GM03348 (cell line): ENCODE results near the gene TBC1D10A.
A peak's percentile ranks its signal among the peaks of the same experiment; 100 is the strongest.
"Not testable (repeated sequence)": the region's sequence is repeated elsewhere in the genome, so short reads cannot be mapped to it uniquely, and the experiment has no call there.

ENCODE experiments used
- DNase-seq: peaks from one replicate; pipeline ENCODE4 v3.0.0; 2012; ENCODE audit warnings: low spot score

Gene TBC1D10A

DNA sequence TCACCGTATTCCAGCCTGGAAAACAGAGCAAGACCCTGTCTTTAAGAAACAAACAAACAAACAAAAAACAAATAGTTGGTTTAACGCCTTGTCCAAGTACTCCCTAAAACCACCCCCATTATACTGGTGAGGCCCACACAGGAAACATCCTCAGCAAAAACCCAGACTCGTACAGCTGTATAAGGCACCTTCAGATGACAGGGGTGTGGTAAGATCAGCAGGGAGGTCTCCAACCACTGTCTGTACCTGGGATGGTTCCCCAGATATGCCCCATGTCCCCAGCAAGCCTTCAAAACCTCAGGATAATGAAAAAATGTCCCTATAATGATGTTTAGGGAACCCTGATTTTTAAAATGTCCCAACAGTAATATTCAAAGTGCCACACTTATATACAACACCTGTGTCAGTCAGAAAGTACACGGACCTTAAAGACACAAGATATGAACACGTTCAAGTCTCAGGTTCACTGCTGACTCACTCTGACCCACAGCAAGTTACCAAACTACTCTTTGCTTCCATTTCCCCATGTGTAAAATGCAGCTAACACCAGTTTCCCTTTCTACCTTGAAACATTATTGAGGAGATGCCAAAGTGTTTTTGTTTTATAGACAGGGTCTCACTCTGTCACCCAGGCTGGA, 20.6 kb upstream of the TBC1D10A start:
- no peak for DNase-seq

DNA sequence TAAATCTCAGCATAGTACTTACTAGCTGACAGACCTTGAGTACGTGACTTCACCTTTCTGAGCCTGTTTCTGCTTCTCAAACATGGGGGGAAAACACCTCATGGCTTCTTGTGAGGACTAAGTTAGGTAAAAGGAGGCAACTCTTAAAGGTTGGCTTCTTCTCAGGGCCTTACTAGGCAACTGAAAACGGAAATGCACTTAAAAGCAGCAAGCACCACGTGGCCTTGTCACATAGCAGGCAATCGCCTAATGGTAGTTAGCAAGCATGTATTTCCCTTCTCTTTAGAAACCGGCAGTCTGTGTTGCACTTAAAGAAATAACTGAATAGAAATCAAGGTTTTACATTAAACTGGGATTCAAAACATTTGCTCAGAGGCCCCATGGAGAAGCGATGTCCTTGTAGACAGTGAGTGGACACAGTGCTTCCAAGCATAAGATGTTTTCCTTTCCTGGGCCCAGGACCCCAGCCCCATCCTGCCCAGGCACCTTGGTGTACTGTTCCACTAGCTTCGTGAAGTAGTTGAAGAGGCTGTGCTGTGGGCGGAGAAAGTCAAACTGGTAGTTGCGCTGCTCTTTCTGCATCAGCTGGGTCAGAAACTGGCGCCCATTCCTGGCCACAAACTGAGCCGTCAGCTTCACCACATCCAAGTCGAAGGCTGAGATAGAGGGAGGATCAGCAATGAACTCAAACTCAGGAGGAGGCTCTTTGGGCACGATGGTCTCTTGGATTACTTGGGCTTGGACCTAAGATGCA, 17.9 kb upstream of the TBC1D10A start:
- DNase-seq = no peak

DNA sequence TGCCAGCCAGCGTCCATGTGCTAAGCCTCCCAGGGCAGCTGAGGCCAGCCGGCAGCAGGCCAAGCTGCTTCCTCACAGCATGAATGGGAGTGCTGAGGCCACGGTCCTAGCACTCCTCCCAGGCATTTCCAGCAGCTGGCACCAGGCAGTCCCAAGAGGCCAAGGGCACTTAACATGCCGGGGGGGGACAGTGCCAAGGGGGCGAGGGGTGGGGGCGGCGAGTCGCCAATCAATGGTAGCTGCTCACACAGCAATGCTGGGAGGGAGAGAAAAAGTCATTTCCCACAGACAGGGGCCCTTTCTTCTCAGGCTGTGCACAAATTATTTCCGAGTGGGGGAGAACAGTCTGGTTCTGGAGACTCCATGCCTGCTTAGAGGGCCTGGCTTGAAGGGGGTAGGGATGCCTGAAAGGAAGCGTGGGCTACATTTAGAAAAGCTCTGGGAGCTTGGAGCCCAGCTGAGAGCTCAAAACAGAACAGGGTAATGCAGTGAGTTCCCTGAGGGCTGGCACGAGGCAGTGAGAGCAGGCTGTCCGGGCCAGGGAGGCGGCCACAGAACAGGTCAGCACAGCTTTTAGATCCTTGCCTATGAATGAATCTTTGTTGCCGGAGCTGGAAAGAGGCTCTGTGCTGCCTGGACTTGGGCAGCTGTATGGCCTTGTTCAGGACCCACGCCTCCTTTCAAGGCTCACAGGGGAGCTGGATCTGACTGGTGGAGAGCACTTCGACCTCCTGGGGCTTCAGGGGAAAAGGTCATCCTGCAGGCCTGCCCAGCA, 14.4 kb upstream of the TBC1D10A start:
- no peak for DNase-seq

DNA sequence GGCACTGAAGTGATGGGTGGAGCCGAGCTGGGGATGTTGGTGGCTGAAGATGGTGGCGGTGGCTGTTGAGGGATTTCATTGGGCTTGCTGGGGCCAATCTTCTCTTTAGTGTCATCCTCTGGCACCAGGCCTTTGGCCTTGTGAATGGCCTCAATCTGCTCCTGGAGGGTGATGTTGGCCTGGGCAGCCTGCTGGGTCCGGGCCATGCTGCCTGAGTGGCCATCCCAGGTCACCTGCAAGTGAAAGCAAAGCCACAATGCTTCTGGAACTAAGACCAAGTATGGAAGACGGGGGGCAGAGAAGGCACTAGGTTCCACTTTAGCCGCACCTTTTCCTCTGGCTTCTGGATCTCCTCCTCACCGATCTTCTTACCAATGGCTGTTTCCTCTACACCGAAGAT, 12.1 kb upstream of the TBC1D10A start:
- no peak for DNase-seq

DNA sequence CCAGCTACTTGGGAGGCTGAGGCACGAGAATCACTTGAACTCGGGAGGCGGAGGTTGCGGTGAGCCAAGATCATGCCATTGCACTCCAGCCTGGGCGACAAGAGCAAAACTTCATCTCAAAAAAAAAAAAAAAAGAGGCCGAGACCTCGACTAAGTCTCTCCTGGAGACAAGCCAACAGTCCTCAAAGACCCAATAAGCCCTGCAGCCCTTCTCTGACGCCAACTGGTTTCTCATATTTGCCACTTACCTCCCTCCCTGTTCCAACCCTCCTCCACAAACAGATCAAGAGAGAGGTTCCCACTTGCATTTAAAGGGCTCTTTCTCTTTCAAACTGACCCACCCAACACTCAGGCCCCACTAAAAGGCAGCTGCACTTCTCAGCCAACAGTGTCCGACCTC, 11.6 kb upstream of the TBC1D10A start:
- not testable (repeated sequence) for DNase-seq

DNA sequence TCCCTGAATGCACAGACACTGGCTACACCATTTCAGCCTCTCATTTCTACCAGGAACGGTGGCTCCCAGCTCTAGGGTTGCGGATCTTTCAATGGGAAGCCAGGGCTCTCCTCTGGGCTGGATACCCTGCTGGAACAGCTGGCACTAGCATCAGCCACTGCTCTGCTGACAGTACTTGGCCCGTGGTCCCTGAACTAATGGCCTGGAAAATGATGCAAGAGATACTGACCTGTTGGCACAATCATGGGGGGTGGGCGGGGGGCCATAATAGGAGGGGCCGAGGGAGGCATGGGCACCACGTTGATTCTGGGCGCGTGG, 10.7 kb upstream of the TBC1D10A start:
- no peak for DNase-seq

DNA sequence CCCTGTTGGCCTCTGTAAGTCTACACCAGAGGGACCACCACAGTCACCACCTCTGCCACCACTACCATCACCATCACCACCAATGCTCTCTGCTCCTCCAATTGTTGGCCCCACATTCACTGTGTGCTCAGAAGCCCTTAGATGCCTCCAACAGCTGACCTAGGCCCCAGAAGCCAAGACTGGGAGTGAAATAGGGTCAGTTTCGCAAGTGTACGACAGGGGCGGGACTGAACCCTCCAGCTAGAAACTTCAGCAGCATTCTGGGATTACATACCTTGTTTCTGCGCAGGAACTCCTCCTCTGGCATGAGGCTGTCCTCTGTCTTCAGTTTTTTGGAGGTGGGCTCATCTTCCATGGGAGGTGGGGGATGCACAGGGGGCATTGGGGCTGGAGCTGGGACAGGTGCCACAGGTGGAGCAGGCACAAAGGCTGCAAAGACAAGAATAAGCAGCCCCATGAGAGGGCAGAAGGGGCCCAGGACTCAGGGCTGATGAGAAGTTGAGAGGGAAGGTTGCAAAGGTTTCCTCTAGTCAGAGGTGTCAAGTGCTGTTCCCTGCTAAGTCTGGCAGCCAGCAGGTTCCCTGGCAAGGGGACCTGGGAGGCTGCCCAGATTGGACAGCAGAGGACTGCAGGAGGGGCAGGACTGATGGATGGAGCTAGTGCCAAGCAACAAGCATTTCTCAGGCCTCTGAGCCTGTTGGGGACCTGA, 10.2 kb upstream of the TBC1D10A start:
- no peak for DNase-seq

DNA sequence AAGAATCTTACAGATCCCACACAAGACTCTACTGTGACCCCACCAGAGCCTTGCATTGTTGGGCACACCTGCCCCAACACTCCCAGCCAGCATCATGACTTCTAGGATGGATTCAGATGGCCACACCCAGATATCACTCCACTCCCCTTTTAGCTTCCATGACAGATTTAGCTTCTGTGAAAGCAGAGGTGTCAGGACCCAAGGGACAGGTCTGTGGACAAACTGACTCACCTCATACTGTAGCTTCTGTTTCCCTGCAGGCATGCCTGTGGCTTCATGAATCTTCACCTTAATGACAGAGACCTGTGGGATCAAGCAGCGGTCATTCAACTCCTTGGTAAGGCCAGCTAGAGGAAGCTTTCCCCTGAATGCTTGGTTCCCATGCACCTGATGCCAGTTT, 8.5 kb upstream of the TBC1D10A start:
- DNase-seq = no peak

DNA sequence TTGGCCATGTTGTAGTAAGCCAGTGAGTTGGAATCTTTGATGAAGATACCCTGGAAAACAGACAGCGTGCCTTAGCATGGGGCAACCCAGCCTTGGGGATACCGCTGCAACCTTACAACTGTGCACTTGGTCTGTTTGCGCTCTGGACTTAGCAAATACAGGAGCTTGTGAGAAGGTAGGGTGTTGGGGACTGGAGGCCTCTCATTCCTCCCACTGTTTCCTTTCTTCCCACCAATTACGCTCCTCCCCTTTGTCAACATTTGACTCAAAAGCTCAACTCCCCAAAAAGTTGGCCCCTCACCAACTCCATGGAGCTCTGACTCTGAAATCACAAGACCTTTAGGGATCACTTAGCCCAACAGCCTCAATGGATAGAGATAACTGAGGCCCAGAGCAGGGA, 7.9 kb upstream of the TBC1D10A start:
- DNase-seq = no peak

DNA sequence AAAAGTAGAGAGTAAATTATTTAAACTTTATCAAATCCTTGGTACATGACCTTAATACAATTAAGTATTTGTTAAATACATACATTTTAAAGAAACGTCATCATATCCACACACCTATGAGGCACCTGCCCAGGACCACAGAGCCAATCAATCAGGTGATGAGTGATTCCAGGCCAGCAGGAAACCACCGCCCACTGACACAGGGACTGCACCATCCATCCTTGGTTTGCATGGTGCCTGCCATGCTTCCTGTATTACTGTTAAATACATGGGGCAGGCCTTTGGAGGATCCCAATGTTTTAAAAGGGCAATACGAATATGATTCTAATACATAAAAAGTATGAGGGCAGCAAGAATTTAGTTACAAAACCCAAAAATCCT, 7.0 kb upstream of the TBC1D10A start:
- no peak for DNase-seq

DNA sequence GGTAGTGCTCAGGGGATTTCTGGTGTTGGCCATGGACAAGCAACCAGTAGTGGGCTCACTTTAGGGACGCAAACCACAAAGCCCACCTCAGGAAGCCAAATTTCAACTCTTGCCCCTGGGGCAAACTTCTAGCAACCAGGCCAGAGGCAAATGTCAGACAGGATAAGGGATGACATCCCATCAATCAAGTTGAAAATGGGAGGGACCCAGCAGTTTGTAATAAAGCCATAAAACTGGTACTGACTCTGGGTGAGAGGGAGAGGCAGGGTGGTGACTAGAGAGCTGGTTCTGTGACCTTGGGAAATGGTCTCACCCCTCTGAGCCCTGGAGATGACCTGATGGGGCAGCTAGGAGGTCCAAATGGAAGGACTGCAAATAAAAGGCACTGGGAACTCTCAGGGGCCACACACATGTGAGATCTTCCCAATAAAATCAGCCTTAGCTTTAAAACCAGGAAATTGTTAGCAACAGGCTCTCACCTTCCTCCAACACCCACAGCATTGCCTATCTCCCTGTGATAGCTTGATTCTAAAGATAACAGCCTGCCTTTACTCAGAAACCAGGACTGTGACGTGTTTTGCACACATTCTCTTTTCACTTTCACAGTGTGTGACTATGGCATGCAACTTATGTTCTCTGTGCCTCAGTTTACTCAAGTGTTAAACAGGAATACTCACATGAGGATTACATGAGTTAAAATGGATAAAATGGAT, 6.4 kb upstream of the TBC1D10A start:
- no peak for DNase-seq

DNA sequence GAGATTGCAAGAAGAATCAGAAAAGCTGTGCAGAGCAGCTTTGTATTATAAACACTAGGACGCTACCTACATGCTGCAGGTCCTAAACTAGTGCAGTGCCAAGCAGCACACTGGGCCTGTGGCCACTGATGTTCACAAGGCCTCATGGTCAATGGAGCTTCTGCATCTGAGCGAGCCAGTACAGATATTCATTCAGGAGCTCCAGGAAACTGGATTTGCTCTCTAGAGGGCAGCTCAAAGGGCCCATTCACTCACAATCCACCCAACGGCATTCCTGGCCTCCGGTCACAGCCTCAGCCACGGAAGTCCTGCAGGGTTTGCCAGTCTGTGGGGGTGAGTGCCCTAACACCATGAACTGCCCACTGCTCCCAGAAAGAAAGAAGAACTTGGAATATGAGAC, 5.8 kb upstream of the TBC1D10A start:
- DNase-seq = no peak

DNA sequence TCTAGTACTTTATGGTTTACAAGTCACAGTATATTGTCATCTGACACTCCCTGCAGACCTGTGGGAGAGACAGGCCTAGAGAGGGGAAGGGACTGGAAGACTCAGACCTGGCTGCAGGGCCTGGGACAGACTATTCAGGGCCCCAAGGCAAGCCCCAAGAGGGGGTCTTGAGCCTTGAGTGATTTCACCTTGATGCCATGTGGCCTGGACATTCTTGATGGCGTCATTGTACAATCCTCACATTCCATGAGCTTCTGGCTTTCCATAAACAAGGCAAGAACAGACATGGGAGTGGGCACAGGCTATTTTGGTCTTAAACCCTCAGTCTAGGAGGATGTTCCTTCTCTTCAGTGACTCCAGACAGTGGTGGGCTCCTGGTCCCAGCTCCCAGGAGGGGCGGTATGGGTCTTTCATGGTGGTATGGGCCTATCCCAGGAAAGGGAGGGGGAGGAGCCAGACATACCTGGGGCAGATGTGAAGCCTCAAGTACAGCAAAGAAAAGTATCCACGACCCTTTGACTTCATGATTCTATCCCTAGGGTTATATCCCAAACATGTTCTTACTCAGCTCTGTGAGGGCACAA, 1.8 kb upstream of the TBC1D10A start:
- no peak for DNase-seq

DNA sequence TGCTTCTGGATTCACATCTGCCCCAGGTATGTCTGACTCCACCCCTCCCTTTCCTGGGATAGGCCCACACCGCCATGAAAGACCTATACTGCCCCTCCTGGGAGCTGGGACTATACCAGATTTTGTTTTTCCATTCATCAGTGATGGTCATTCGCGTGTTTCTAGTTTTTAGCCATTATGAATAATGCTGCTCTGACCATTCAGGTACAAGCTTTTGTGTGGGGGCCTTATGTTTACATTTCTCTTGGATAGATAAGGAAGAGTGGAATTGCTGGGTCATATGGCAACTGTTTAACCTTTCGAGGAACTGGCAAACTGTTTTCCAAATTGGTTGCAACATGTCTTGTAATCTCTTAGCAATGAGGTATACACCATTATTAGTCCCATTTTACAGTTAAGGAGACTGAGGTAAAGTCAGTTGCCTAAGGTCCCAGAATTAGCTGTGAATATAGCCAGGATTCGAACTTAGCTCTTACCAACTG, 1.2 kb upstream of the TBC1D10A start:
- no peak for DNase-seq

DNA sequence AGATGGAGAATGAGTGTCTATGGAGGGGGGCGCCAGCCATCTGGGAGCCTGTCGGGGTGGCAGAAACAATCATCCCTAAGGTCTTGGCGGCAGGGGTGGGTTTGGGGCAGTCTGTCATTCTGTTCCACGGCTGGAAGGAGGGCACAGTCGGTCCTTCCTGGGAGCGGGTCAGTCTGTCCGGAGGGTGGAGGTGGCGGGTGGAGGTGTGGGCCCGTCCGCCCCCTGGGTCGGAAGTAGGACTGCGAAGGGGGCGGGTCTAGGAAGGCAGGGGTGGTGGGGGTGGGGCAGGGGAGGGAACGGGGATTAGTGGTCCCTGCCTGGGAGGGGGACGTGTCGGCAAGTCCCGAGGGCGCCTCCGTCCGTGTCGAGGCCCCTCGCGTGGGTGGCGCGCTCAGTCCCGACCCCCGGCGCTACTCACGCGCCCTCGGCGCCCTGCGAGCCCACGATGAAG, 461 bp downstream of the TBC1D10A start:
- peak; percentile 75 for DNase-seq

DNA sequence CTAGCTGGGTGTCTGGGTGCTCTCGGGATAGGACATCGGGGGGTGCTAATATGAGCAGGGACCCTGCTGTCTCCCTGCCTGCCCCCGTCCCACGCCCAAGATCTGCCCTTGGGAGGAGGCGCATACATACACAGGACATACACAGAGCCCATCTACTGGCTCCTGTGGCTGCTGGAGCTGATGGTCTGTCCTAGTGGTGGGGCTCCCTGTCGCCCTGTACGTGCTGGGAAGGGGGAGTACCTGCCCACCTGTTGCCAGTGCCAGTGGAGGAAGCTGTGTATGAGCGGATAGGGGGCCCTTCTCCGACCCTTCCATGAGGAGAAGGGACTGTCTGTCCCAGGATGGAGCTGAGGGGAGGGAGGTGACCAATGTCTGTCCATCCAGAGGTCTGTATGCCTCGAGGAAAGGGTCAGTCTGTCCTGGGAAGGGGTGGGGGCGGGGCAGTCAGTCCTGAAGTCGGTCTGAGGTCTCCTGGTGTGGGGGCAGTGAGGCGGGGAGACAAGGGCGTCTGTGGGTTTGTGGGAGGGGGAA, 952 bp downstream of the TBC1D10A start:
- DNase-seq = no peak

DNA sequence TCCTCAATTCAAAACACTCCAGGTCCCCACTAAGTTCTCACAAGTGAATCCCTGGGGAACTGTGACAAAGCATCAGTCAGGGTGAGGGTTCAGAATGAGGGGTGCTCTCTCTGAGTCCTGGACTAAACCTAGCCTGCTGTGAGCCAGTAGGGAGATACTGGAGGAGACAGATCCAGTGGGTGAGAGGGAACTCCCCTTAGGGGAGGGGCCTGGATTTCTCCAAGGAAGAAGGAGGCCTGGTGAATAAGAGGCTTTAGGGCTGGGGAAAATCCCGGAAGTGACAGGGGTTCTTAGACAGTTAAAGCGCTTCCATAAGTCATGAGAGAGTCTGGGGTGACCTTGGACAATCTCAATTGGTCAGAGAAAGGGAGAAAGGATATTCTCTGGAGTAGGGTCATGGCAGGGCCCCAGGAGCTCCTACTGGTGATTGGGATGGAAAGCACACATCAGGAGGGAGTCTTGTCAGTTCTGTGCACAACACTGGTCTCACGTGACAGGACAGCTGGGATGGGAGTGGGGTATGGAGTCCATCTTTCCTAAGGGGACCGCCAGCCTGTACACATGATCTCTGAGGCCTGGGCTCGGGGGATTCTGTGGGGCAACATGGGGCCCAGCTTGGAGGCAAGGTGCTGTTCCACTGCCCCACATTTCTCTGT, 1.5 kb downstream of the TBC1D10A start:
- peak; percentile 90 for DNase-seq

DNA sequence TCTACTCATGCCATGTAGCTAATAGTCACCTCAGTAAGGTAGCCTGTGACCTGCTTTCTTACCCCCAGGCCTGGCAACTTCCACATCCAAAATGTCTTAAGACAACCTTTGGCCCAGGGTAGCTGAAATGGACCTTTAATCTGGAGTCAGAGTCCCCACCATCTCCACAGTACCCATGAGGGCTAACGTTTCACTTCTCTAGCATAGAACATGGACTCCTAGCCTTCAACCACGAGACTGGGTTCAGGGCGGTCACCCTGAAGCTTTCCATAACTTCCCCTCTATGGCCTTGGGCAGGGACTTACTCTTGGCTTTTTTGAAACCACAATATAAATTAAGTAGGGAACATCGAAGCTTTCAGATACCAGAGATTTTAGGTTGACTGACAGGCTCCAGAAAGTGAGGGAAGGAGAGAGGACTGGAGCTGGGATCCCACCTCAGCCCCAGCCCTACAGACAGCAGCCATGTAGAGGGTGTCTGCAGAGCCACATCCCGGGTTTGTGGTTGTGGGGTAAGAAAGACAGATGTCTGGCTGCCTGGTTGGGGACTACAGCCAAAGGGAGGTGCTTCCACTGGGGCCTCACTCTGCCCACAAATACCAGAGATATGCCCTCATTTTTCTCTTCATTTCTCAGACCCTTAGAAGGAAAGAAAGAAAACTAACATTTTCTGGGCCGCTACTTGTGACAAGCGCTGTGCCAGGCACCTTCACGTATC, 2.6 kb downstream of the TBC1D10A start:
- peak; percentile 87 for DNase-seq

DNA sequence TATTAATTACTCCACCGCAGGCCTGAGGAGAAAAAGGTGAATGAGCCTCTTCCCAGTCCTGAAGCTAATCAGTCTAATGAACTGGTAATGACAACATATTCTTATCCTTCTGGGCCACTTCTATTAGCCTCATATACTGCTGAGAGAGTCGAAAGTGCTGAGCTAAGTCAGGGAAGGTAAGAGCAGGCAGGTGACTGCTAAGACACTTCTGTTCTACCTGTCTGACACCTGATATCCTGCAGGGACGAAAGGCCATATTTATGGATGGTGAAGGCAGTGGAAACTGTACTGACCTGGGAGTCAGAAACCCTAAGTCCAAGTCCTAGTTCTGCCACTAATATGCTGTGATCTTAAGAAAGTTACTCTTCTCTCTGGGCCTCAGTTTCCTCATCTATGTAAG, 3.5 kb downstream of the TBC1D10A start:
- DNase-seq = no peak

DNA sequence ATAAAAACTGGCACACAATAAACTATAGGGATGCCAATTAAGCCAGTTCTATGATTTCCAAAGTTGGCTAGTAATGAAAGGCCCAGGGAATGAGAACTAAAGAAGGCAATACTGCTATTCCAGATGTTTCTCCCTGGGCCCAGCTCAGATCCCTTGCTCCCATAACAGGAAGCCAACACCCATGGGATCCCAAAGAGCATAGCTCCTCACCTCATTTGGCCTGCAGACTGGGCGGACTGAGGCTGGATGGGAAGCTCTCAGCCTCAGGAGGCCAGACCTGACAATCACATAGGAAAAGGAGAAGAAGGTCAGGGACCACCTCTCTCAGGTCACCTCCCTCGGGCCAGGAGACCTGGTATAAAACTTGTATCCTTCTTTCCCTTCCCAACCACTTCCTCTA, 5.3 kb downstream of the TBC1D10A start:
- DNase-seq = no peak
